Body of pancreas (tissue), 4 donors: Measurements from ENCODE around the gene SHANK3.

Experiments
- CTCF ChIP-seq, 7 experiments: fragments of 450-650 bp in 4 of 7; fragments of 200-600 bp in 3 of 7; sonication (generic) in 3 of 7; IDR thresholded peaks; one replicate each; pipeline ENCODE4 v1.5.1; 2016 to 2019; ENCODE audit warnings: antibody characterized with exemption in 7 of 7
- POLR2A ChIP-seq, 3 donors: fragments of 450-650 bp; IDR thresholded peaks; one replicate each; pipeline ENCODE4 v1.6.1; 2016; ENCODE audit warnings: antibody characterized with exemption in 3 of 3, mild to moderate bottlenecking in 2 of 3

GRCh38 chr22:50670513-50670912 lies 2.1 kb upstream of the SHANK3 start:
- TF ChIP-seq CTCF (IDR thresholded peaks at IDR 0.05) (no peak), POLR2A (IDR thresholded peaks at IDR 0.05) (no peak)
